Measurements from ENCODE around the gene KIRREL2. TPM values are rescaled to one million over a fixed set of nuclear protein-coding genes. Genes with fewer than 3 reads are reported as not detected.
"Not testable (repeated sequence)": the region's sequence is repeated elsewhere in the genome, so short reads cannot be mapped to it uniquely, and the experiment has no call there.

Gene KIRREL2
- total RNA-seq, 1 experiment from 2014 or later = 0.26 TPM

GRCh38 chr19:35863018-35863417 lies 6.3 kb downstream of the KIRREL2 start:
- H3K4me1 Mint-ChIP-seq (ENCODE audit: low read depth, unreplicated experiment) = peaks cover 25% of the 10 kb centered on the region
- no peak overlapping the region for H3K27ac Mint-ChIP-seq (ENCODE audit: unreplicated experiment)
- H3K4me3 Mint-ChIP-seq (ENCODE audit: low read depth, unreplicated experiment) = no peak overlapping the region
- no TSS peak for BruUV-seq (replicated peaks)
- H3K27me3 Mint-ChIP-seq (ENCODE audit: unreplicated experiment) = peaks cover 92% of the 10 kb centered on the region
- intact Hi-C loops (cut with micrococcal nuclease; ENCODE audit: unreplicated experiment) = no loop called here
- peaks cover 10% of the 10 kb centered on the region for H3K36me3 Mint-ChIP-seq (ENCODE audit: insufficient read depth, unreplicated experiment)
- H3K9me3 Mint-ChIP-seq (ENCODE audit: low read depth, unreplicated experiment) = no peaks in the 10 kb centered on the region
- no peak for DNase-seq
- TF ChIP-seq CTCF (IDR thresholded peaks at IDR 0.05; ENCODE audit: unreplicated experiment) = no peak
- CTCF ChIA-PET = no interaction called here

GRCh38 chr19:35868172-35868822 lies 11.6 kb downstream of the KIRREL2 start, which contains the start of gene APLP1:
APLP1 (plus strand) TSS chr19:35868574; CDS start chr19:35868637, 63 bp downstream.
- Mint-ChIP-seq H3K27me3 (ENCODE audit: unreplicated experiment) (peaks cover 67% of the 10 kb centered on the region), H3K27ac (ENCODE audit: unreplicated experiment) (no peak within 1 kb of the TSS), H3K36me3 (ENCODE audit: insufficient read depth, unreplicated experiment) (peaks cover 17% of the 10 kb centered on the region), H3K4me1 (ENCODE audit: low read depth, unreplicated experiment) (peaks cover 13% of the 10 kb centered on the region), H3K4me3 (ENCODE audit: low read depth, unreplicated experiment) (peak within 1 kb of the TSS; percentile 58), H3K9me3 (ENCODE audit: low read depth, unreplicated experiment) (no peaks in the 10 kb centered on the region)
- DNase-seq = peak; percentile 82
- no TSS peak for BruUV-seq (replicated peaks)
- no peak for TF ChIP-seq CTCF (IDR thresholded peaks at IDR 0.05; ENCODE audit: unreplicated experiment)
- intact Hi-C loops (cut with micrococcal nuclease; ENCODE audit: unreplicated experiment) = no loop called here
- CTCF ChIA-PET = interaction anchor here (0.6 to 1.7 kb wide), 4 partner anchors 11 to 124 kb away, joined by 3 to 5 read pairs (median 4); partner anchors contain the start of gene KIRREL2

GRCh38 chr19:35868823-35869326 lies 12.2 kb downstream of the KIRREL2 start:
- CTCF ChIA-PET = interaction anchor here (0.6 to 0.7 kb wide), 2 partner anchors 52 to 124 kb away, joined by 3 to 4 read pairs; no protein-coding TSS in a partner anchor
- no TSS peak for BruUV-seq (replicated peaks)
- H3K4me1 Mint-ChIP-seq (ENCODE audit: low read depth, unreplicated experiment) = peaks cover 13% of the 10 kb centered on the region
- peak overlapping the region; percentile 58 for H3K4me3 Mint-ChIP-seq (ENCODE audit: low read depth, unreplicated experiment)
- DNase-seq = no peak
- H3K9me3 Mint-ChIP-seq (ENCODE audit: low read depth, unreplicated experiment) = no peaks in the 10 kb centered on the region
- no peak for TF ChIP-seq CTCF (IDR thresholded peaks at IDR 0.05; ENCODE audit: unreplicated experiment)
- H3K27me3 Mint-ChIP-seq (ENCODE audit: unreplicated experiment) = peaks cover 73% of the 10 kb centered on the region
- H3K36me3 Mint-ChIP-seq (ENCODE audit: insufficient read depth, unreplicated experiment) = peaks cover 17% of the 10 kb centered on the region
- intact Hi-C loops (cut with micrococcal nuclease; ENCODE audit: unreplicated experiment) = no loop called here
- no peak overlapping the region for H3K27ac Mint-ChIP-seq (ENCODE audit: unreplicated experiment)

- peaks cover 17% of the 10 kb centered on the region for H3K36me3 Mint-ChIP-seq (ENCODE audit: insufficient read depth, unreplicated experiment)
- DNase-seq = peak; percentile 91
- CTCF ChIA-PET = interaction anchor here (0.5 to 0.7 kb wide), 2 partner anchors 39 to 62 kb away, joined by 3 read pairs; partner anchors contain the start of gene TYROBP
Observed at GRCh38 chr19:35869327-35870123, 12.8 kb downstream of the KIRREL2 start.

GRCh38 chr19:35870124-35870736 lies 13.5 kb downstream of the KIRREL2 start:
- peaks cover 13% of the 10 kb centered on the region for H3K4me1 Mint-ChIP-seq (ENCODE audit: low read depth, unreplicated experiment)
- BruUV-seq (replicated peaks); H3K9me3 Mint-ChIP-seq (ENCODE audit: low read depth, unreplicated experiment); intact Hi-C loops (cut with micrococcal nuclease; ENCODE audit: unreplicated experiment): not testable (repeated sequence)
- H3K4me3 Mint-ChIP-seq (ENCODE audit: low read depth, unreplicated experiment) = peak overlapping the region; percentile 58
- peak overlapping the region; percentile 46 for H3K27ac Mint-ChIP-seq (ENCODE audit: unreplicated experiment)
- DNase-seq = peak; percentile 44
- CTCF ChIA-PET = interaction anchor here (0.5 to 0.7 kb wide), 3 partner anchors 38 to 340 kb away, joined by 3 to 8 read pairs (median 3); partner anchors contain the start of gene TYROBP
- peaks cover 17% of the 10 kb centered on the region for H3K36me3 Mint-ChIP-seq (ENCODE audit: insufficient read depth, unreplicated experiment)
- peaks cover 67% of the 10 kb centered on the region for H3K27me3 Mint-ChIP-seq (ENCODE audit: unreplicated experiment)

More at GRCh38 chr19:35869327-35870123, 12.8 kb downstream of the KIRREL2 start:
- Mint-ChIP-seq H3K27me3 (ENCODE audit: unreplicated experiment) (peaks cover 73% of the 10 kb centered on the region), H3K4me3 (ENCODE audit: low read depth, unreplicated experiment) (peak overlapping the region; percentile 58), H3K27ac (ENCODE audit: unreplicated experiment) (peak overlapping the region; percentile 46), H3K9me3 (ENCODE audit: low read depth, unreplicated experiment) (no peaks in the 10 kb centered on the region), H3K4me1 (ENCODE audit: low read depth, unreplicated experiment) (peaks cover 13% of the 10 kb centered on the region)
- no TSS peak for BruUV-seq (replicated peaks)
- intact Hi-C loops (cut with micrococcal nuclease; ENCODE audit: unreplicated experiment) = no loop called here
- no peak for TF ChIP-seq CTCF (IDR thresholded peaks at IDR 0.05; ENCODE audit: unreplicated experiment)
